GM18868 (cell line): ENCODE measurements around the gene TNFSF13.
"Not testable (repeated sequence)": the region's sequence is repeated elsewhere in the genome, so short reads cannot be mapped to it uniquely, and the experiment has no call there.

Source experiments
- ATAC-seq: cut with Tn5 transposase; IDR thresholded peaks from one replicate; pipeline ENCODE4 v1.9.1; 2021; ENCODE audit warnings: mild to moderate bottlenecking, moderate library complexity; ENCODE audit not compliant: unreplicated experiment

TNFSF13 gene

GRCh38 chr17:7589204-7589868 is 30.8 kb downstream of the TNFSF13 start:
- no peak for ATAC-seq

GRCh38 chr17:7589891-7590691 is 31.5 kb downstream of the TNFSF13 start, which contains the start of gene SOX15:
TSS of gene SOX15 (minus strand) at chr17:7590094. CDS start at chr17:7589676, 418 bp downstream.
- ATAC-seq = no peak

GRCh38 chr17:7590743-7591142 is 32.2 kb downstream of the TNFSF13 start:
- ATAC-seq = no peak

GRCh38 chr17:7591596-7591995 is 33.0 kb downstream of the TNFSF13 start:
- ATAC-seq = no peak

- ATAC-seq = no peak
These were observed 34.0 kb downstream of the TNFSF13 start for GRCh38 chr17:7592422-7593021.

- no peak for ATAC-seq
These were observed 34.7 kb downstream of the TNFSF13 start for GRCh38 chr17:7593296-7593695.

GRCh38 chr17:7597561-7597960 is 39.0 kb downstream of the TNFSF13 start:
- not testable (repeated sequence) for ATAC-seq

- no peak for ATAC-seq
These were observed 47.7 kb downstream of the TNFSF13 start for GRCh38 chr17:7606280-7606679.

GRCh38 chr17:7610641-7611040 is 52.1 kb downstream of the TNFSF13 start:
- ATAC-seq = no peak
